ENCODE data around the gene GLS. TPM values are rescaled to one million over a fixed set of nuclear protein-coding genes. Genes with fewer than 3 reads are reported as not detected.

GLS gene
- total and polyA plus RNA-seq, 4 donors: 31.1 to 318 (median 104) TPM

GRCh38 chr2:190888449-190888848 is 7.8 kb downstream of the GLS start:
- DNase-seq: no peak
- 85 to 95% methylated on average over 1 of the region's 1 CpG for WGBS, 2 donors
- Histone ChIP-seq H3K36me3 (ENCODE audit: control insufficient read depth in 4 of 4, insufficient read depth in 4 of 4, low read length in 4 of 4) (peaks cover 0 to 2% (median under 1%) of the 10 kb centered on the region in 4 donors), H3K27ac (ENCODE audit: low read depth in 1 of 2, low read length in 1 of 2) (no peak overlapping the region), H3K4me3 (no peak overlapping the region), H3K4me1 (ENCODE audit: control insufficient read depth in 5 of 5, insufficient read depth in 5 of 5, low read length in 5 of 5) (peaks cover 0 to 19% (median 4%) of the 10 kb centered on the region in 5 donors), H3K27me3 (ENCODE audit: control insufficient read depth in 3 of 3, insufficient read depth in 3 of 3, low read length in 2 of 3) (no peaks in the 10 kb centered on the region), H3K9me3 (ENCODE audit: control insufficient read depth in 4 of 4, insufficient read depth in 3 of 4, low read length in 3 of 4) (no peaks in the 10 kb centered on the region), H3K9ac (ENCODE audit: insufficient read depth in 1 of 2, low read length in 2 of 2) (no peak overlapping the region)
- no peak for ATAC-seq (ENCODE audit: insufficient read depth, low FRiP score)
- TF ChIP-seq CTCF (IDR thresholded peaks at IDR 0.05; ENCODE audit: control extremely low read depth, extremely low read depth): no peak

DNA sequence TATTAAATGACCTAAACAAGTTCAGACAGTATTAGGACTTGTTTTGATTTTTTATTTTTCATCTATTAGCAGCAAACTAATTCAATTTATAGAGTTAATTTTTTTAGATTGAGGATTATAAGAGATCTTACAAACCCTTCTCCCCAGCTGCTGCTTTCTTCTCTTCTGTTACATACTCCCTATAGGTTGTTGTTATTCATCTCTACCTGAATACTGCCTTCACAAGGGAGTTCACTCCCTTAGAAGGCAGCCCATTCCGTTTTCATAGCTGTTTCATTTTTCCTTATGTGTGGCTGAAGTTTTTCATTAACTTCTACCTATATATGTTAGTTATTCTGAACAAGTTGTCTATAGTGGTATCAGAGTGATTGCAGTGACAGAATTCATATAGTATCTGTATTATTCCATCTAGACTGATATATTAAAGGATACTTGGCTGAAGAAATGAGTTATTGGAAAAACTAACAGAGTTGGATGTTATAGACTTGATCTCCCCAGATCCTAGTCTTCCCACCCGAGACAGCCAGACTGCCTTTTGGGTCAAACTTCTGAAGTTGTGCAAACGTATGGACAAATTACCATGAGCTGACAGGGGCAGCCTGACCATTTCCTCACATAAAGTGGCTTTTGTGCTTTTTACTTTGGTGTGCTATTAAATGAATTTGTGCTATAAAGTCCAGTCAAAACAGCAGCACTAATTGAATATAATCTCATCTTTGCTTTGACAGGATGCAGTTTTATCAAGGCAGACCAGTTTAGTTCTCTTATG is 8.7 kb downstream of the GLS start:
- Histone ChIP-seq H3K27me3 (ENCODE audit: control insufficient read depth in 3 of 3, insufficient read depth in 3 of 3, low read length in 2 of 3) (no peaks in the 10 kb centered on the region), H3K9me3 (ENCODE audit: control insufficient read depth in 4 of 4, insufficient read depth in 3 of 4, low read length in 3 of 4) (no peaks in the 10 kb centered on the region), H3K4me1 (ENCODE audit: control insufficient read depth in 5 of 5, insufficient read depth in 5 of 5, low read length in 5 of 5) (peaks cover 0 to 16% (median 4%) of the 10 kb centered on the region in 5 donors), H3K36me3 (ENCODE audit: control insufficient read depth in 4 of 4, insufficient read depth in 4 of 4, low read length in 4 of 4) (peaks cover 0 to 2% (median under 1%) of the 10 kb centered on the region in 4 donors), H3K27ac (ENCODE audit: low read depth in 1 of 2, low read length in 1 of 2) (peak overlapping the region in 1 of 2 donors; percentile 53), H3K4me3 (no peak overlapping the region), H3K9ac (ENCODE audit: insufficient read depth in 1 of 2, low read length in 2 of 2) (no peak overlapping the region)
- ATAC-seq (ENCODE audit: insufficient read depth, low FRiP score) (no peak), DNase-seq (no peak)
- no peak for TF ChIP-seq CTCF (IDR thresholded peaks at IDR 0.05; ENCODE audit: control extremely low read depth, extremely low read depth)
- 66 to 73% methylated on average over 3 of the region's 3 CpGs for WGBS, 2 donors

GRCh38 chr2:190891372-190891771 is 10.8 kb downstream of the GLS start:
- Histone ChIP-seq H3K9me3 (ENCODE audit: control insufficient read depth in 4 of 4, insufficient read depth in 3 of 4, low read length in 3 of 4) (no peaks in the 10 kb centered on the region), H3K36me3 (ENCODE audit: control insufficient read depth in 4 of 4, insufficient read depth in 4 of 4, low read length in 4 of 4) (peaks cover 2 to 6% (median 4%) of the 10 kb centered on the region in 4 donors), H3K9ac (ENCODE audit: insufficient read depth in 1 of 2, low read length in 2 of 2) (no peak overlapping the region), H3K27ac (ENCODE audit: low read depth in 1 of 2, low read length in 1 of 2) (no peak overlapping the region), H3K4me1 (ENCODE audit: control insufficient read depth in 5 of 5, insufficient read depth in 5 of 5, low read length in 5 of 5) (peaks cover 0 to 13% (median 2%) of the 10 kb centered on the region in 5 donors), H3K27me3 (ENCODE audit: control insufficient read depth in 3 of 3, insufficient read depth in 3 of 3, low read length in 2 of 3) (no peaks in the 10 kb centered on the region), H3K4me3 (no peak overlapping the region)
- no peak for ATAC-seq (ENCODE audit: insufficient read depth, low FRiP score)
- DNase-seq: no peak
- no peak for TF ChIP-seq CTCF (IDR thresholded peaks at IDR 0.05; ENCODE audit: control extremely low read depth, extremely low read depth)

Data from lung (tissue), 12 donors.